G401.6 (cell line): ENCODE results near the gene WIPF1.

ENCODE experiments used
- FAIRE-seq: peaks from 2 replicates; lab custom pipeline; 2012; peaks lifted over from hg19 to GRCh38; lab: Jason Lieb, UNC

WIPF1 gene

GRCh38 chr2:174535757-174536703, 61.6 kb downstream of the WIPF1 start:
- no peak for FAIRE-seq

GRCh38 chr2:174535083-174535482, 62.5 kb downstream of the WIPF1 start:
- no peak for FAIRE-seq

DNA sequence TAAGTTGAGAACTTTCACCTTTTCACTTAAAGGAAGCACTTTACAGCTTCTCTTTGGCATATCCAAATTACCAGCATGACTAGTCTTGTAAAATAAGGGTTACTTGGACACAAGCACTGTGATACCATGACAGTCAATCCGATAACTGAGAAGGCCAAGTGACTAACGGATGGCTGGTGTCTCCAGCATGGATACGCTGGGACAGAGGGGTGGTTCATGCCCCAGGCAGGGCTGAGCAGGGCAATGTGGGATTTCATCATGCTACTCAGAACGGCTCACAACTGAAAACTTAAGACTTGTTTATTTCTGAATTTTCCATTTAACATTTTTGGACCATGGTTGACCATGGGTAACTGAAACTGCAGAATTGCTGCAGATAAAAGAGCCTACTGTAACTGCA, 67.7 kb downstream of the WIPF1 start:
- no peak for FAIRE-seq

GRCh38 chr2:174527959-174528358, 69.6 kb downstream of the WIPF1 start:
- no peak for FAIRE-seq

- no peak for FAIRE-seq
These were observed 70.4 kb downstream of the WIPF1 start for GRCh38 chr2:174527101-174527721.

- no peak for FAIRE-seq
These were observed 73.1 kb downstream of the WIPF1 start for GRCh38 chr2:174524527-174524926.

DNA sequence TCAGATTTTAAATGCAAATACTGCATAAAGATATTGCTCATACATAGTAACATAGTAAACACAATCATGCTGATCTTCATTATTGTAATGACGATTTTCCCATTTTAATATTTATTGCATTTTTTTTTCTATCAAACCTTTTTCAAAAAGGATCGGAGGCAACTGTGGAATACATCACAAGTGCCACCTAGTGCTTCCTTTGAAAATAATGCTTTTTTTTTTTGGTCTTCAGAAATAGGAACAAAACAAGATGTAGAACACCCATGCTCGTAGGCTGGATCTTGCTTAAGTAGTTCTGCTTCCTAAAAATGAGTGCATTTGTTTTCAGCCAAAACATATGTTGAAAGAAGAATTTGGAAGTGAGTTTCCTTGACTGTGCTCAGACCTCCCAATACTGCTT, 75.1 kb downstream of the WIPF1 start:
- FAIRE-seq: no peak

- FAIRE-seq: no peak
These were observed 79.2 kb downstream of the WIPF1 start for GRCh38 chr2:174518395-174518794.

- no peak for FAIRE-seq
These were observed 80.9 kb downstream of the WIPF1 start for GRCh38 chr2:174516501-174517378.

DNA sequence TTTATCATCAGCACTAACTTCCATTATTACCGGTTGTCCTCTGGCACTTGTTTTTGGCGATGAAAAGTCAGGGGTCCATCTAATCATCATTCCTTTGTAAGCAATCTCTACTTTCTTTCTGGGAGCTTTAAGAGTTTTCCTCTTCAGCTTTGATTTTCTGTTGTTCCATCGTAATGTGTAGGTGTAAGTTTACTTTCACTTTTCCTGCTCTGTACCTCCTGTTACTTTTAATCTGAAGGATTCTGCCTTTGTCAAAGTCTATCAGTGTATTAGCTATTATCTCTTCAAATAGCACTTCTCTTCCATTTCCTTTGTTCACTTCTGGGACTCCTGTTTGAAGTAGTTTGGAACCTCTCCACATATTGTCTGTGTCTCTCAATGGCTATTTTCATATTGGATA, 85.3 kb downstream of the WIPF1 start:
- no peak for FAIRE-seq

GRCh38 chr2:174511580-174512260, 85.9 kb downstream of the WIPF1 start:
- FAIRE-seq: no peak

- FAIRE-seq: no peak
These were observed 86.9 kb downstream of the WIPF1 start for GRCh38 chr2:174510583-174511189.
